Measurements from ENCODE around the gene ANO8.

DNA sequence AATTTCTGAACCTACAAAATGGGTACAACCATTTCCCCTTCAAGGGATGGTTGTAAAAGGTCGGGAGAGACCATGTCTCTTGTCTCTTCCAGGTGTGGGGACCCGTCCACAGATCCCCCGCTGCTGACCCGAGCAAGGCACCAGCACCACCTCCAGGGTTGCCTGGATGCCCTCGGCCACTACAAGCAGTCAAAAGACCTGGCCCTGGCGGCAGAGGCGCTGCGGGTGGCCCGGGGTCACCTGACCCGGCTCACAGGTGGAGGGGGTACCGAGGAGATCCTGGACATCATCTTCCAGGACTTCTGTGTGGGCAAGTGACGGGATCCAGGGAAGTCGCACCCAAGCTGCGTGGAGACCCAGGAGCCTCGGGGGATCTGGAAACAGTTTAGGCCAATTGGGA, 6.7 kb upstream of the ANO8 start:
- TF ChIP-seq POLR2A (IDR thresholded peaks at IDR 0.05): no peak
- TF ChIP-seq, protein P1, sequence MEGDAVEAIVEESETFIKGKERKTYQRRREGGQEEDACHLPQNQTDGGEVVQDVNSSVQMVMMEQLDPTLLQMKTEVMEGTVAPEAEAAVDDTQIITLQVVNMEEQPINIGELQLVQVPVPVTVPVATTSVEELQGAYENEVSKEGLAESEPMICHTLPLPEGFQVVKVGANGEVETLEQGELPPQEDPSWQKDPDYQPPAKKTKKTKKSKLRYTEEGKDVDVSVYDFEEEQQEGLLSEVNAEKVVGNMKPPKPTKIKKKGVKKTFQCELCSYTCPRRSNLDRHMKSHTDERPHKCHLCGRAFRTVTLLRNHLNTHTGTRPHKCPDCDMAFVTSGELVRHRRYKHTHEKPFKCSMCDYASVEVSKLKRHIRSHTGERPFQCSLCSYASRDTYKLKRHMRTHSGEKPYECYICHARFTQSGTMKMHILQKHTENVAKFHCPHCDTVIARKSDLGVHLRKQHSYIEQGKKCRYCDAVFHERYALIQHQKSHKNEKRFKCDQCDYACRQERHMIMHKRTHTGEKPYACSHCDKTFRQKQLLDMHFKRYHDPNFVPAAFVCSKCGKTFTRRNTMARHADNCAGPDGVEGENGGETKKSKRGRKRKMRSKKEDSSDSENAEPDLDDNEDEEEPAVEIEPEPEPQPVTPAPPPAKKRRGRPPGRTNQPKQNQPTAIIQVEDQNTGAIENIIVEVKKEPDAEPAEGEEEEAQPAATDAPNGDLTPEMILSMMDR (IDR thresholded peaks at IDR 0.05): no peak

Measured in transverse colon (tissue), 3 donors.